Heart left ventricle (tissue), 13 donors: Measurements from ENCODE around the gene KANSL3.

ENCODE experiments used
- CTCF ChIP-seq, 12 donors: fragments of 200-600 bp; sonication (generic) in 4 of 12; IDR thresholded peaks; one replicate each; pipeline versions ENCODE4 v1.5.0 to v1.8.0; 2018 to 2022; ENCODE audit warnings: antibody characterized with exemption in 12 of 12, mild to moderate bottlenecking in 5 of 12
- POLR2A ChIP-seq, 2 donors: fragments of 450-650 bp; IDR thresholded peaks; one replicate each; pipeline ENCODE4 v1.6.1; 2017; ENCODE audit warnings: antibody characterized with exemption in 2 of 2, mild to moderate bottlenecking in 2 of 2, moderate library complexity in 2 of 2
- donor health status: ischemic (EF 13 %, LVEDD 7.1; RV severe dilation, severe dysfunction).
- donor health status: DM: no; HTN: yes; CAD: no.
- donor health status: DM: no; HTN: no; CAD: no.
- donor health status: ischemic (EF 25% LVEDD 6.9; RV normal size, moderate dysfunction).
- donor health status: ischemic (EF 25% LVEDD 5.7; RV mildly dilated, moderate dysfunction).
- donor health status: ischemic (EF 35%, LVEDD 5.7; RV mildly dilated, moderate dysfunction).
- donor health status: nonischemic (EF 11% LVEDD 7.7; RV severe dilation, severe dysfunction).
- donor health status: DM: yes; HTN: yes; CAD: no.
- donor health status: PGD.
- donor health status: ischemic (EF 29% LVEDD 5.4; RV normal size, mild dysfunction).
- donor health status: nonischemic (EF 23%, LVEDD 6.1; RV moderate dilation, normal function).

- no peak for TF ChIP-seq CTCF (IDR thresholded peaks at IDR 0.05)
- no peak for TF ChIP-seq POLR2A (IDR thresholded peaks at IDR 0.05)
These were observed 60.6 kb downstream of the KANSL3 start for GRCh38 chr2:96577501-96577900.
